Raji (cell line): ENCODE results near the gene CD226.

Experiments
- POLR2A ChIP-seq: IDR thresholded peaks from 2 replicates; pipeline ENCODE4 v1.6.1; 2011; ENCODE audit warnings: low read depth, low read length, control low read depth; ENCODE audit not compliant: insufficient read depth

The CD226 gene

DNA sequence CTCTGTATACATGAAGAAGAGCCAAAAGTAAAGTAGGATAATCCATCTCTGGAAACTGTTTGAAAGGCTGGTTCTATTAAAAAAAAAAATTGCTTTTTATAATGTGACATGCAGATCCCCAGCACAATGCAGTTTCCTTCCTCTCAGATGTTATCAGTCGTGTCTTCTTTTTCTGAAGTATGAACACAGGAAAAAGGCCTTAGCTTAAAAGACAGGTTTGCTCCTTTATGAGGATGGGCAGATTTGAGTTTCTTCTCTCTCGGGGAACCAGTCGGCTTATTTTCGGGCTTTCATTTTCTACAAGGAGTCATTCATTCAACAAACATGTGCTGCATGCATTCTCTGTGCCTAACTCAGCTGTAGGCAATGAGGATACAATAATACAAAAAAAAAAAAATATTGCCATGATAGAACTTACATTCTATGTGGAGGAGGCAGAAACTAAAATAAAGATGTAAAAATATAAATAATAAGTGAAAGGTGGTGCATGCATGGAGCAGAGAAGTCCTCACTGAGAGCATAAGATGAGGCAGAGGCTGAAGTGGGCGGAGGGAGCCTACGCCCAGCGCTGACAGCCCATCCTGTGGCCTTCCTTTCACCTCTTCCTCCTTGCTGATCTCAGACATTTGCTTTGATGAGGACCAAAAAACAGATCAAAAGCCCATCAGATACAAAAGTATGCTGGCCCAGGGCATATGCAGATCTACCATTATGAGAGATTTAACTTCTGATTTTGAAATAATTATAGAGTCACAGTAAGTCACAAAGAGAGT lies at the start of gene CD226:
Gene CD226, minus strand, starts transcription at position 513 of the 773 bp plus-strand sequence. Its CDS starts 467 bp downstream, at position 46.
- TF ChIP-seq POLR2A = no peak

DNA sequence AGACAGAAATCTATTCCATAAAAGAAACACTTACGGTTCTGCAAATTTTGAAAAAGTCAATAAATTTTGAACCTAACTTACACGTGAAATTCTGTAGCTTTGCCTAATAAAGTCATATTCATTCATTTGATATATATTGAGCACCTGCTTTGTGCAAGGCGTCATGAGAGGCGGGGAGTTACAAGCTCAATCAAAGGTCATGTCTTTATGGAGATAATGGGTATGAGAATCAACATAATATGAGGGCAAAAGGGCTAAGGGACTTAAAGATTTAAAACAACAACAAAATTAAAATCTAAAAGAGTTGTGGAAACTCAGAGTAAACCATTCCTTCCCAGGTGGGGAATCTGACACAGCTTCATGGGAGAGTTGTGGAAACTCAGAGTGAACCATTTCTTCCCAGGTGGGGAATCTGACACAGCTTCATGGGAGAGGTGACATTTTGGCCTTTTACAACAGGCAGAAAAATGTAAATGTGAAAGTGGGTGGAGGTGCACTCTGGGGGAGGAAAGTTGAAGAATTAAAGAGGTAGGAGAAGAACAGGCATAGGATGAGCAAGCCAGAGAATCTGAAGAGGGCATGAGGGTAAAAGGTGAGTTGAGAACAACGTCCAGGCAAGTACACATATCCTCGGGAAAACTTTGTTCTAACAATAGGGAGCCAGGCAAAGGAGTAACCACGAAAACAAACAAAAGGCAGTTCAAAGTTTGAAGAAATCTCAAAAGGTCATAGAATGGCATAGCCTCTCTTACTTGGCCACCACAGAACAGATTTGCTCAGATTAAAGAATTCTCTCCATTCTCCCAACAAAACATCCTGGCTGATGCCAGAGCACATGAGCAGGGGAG lies 49.5 kb upstream of the CD226 start:
- TF ChIP-seq POLR2A = no peak

DNA sequence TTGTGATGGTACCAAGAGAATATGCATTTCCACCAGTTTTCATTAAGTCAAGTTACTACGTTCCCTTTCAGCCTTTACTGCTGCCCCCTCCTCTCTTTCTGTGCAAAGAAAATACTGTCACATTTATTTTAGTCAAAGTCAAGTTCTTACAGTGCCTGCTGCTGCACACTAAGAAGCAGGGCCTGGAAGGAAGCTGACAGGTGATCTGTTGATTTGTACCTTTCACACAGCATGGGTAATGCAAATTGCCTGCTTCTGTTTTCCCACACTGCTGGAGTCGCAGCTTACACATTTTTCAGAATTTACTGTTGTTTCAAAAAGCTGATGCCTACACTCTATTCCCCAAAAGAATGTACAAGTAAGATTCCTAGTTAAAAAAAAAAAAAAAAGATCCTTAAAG lies 48.7 kb upstream of the CD226 start:
- no peak for TF ChIP-seq POLR2A

DNA sequence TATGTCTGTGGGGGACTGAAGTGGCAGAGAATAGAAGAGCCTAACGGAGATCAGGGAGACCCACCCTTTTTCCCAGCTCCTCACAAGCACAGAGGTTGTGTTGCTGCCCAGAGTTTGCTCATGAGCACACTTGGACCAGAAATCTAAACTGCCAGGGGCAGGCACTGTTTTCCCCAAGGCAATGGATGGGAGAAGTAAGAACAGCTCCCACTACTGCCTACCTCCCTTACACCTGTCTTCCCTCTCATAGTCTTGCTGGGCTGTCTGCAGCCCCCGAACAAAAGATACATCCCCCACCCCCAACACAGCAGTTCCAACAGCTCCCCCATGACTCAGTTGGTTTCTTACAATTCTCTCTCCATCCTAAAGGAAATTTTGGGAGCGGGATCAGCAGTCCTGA lies 48.1 kb upstream of the CD226 start:
- TF ChIP-seq POLR2A = no peak

DNA sequence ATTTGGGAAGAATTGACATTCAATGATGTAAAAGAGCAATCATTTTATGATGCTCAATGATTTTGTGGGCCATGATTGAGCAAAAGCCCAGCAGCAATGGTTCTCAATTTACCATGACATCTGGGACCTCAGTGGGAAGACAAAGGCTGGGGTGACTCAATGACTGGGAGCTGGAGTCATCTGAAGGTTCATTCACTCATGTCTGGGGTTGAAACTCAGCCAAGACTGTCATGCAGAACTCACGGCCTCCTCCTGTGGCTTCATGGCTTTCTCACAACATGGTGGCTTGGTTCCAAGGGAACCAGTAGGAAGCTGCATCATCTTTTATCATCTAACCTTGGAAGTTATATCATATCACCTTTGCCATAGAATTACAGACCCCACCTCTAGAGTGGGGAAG lies 45.1 kb upstream of the CD226 start:
- TF ChIP-seq POLR2A = no peak

DNA sequence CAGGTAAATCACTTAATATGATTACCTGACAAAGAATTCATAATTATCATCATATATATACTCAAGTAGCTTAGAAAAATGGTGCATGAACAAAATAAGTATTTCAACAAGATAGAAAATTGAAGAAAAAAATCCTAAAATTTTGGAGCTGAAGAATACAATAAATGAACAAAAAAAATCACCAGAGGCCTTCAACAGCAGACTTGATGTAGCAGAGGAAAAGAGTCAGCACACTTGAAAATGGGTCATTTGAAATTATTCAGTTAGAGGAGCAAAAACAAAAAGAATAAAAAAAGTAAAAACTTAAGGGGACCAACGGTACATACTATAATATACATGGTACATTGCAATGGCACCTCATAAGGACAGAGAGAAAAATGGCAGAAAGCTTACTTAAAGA lies 40.2 kb upstream of the CD226 start:
- TF ChIP-seq POLR2A = no peak

DNA sequence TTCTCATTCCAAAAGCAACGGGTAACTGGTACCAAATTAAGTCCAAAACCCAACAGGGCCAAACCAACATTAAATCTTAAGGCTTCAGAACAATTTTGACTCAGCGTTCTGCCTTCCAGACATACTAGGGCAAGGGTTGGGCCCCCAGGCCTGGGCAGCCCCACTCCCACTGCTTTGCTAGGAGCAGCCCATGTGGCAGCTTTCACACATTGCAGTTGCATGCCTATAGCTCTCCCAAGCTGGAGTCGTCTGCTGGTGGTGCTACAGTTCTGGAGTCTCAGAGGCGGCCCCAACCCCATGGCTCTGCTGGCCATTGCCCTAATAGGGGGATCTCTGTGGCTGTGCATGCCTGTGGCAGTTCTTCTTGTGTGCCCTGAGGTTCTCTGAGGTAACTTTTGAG lies 37.6 kb upstream of the CD226 start:
- TF ChIP-seq POLR2A = no peak

DNA sequence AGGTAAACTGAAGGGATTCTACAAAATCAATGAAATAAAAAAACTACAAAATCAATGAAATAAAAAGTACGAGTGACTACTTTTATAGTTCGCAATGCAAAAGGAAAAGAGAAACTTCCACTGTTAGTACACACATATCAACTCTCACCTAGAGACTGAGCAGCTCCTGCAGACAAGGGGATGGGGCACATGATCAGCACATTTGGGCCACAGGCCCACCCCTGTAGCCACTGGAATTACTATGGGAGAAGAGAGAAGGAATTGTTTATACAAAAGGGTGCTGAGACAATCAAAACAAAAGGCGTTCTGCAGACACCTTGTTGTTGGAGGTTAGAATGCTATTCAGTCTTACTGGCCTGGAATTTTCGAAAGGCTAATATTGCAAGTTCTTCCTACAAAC lies 34.7 kb upstream of the CD226 start:
- TF ChIP-seq POLR2A = no peak

DNA sequence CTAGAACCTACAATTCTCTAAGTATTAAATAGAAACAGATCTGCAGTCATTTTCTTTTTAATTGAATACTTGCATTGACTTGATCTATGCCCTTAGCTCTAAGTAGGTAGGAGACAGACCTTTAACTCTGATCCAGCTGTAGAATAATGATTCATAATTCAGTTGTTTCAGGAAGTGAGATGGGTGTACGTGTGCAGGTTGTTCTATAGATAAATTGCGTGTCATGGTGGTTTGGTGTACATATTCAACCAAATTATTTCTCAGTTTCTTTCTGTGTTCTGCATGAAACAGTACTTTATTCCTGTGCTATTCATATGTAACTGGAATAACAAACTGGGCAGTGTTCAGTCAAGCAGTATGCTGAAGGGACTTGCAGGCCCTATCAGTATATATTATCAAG lies 34.3 kb upstream of the CD226 start:
- TF ChIP-seq POLR2A = no peak

DNA sequence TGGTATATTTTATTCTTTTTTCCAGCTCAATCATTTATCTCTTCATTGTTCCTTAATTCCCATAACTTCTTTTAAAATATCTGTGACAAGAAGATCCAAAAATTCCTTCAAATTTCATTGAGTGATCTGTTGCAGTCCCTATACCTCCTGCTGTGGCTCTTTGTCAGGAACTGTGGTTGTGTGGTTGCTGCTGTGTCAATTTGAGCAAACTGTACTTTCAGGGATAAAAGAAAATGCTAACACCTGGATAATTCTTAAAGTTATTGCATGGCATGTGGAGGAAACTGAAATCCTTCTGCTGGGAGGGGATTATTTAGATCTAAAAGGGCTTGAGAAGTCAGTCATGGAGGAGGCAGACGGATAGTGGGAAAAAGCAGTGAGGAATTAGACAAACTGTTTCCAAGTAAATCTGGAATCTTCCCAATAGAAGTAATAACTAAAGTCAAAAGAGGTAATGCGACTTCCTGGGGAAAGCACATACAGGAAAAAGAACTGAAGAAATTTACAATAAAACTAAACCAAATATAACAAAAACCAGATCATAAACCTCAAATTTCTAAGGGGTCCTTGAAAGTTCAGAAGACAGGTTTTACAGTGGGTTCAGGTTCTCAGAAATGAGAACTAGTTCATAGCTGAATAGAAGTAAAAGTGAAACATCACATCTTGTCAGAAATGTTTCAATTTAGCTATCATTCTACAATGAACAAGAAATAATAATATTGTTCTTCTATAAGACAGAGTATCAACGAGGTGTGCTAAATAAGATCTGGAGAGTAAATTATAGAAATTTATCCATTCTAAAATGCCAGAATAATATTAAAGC lies 33.5 kb upstream of the CD226 start:
- no peak for TF ChIP-seq POLR2A

DNA sequence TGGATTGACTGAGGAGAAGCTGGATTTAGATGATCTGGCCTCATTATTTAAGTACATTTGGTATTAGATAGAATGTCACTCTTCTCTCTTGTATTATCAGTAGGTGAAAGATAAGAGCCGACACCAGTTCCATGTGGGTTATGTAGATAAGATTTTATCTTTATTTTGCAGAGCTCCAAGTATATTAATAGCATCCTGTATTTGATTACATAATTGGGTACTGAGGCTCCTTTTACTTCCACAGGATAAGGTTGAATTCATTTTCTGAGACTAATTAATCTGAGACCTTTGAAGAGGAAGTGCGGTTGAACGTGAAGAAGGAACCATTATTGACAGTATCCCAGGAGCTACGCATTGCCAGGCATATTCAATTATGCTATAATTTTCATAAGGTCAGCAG lies 32.8 kb upstream of the CD226 start:
- no peak for TF ChIP-seq POLR2A

DNA sequence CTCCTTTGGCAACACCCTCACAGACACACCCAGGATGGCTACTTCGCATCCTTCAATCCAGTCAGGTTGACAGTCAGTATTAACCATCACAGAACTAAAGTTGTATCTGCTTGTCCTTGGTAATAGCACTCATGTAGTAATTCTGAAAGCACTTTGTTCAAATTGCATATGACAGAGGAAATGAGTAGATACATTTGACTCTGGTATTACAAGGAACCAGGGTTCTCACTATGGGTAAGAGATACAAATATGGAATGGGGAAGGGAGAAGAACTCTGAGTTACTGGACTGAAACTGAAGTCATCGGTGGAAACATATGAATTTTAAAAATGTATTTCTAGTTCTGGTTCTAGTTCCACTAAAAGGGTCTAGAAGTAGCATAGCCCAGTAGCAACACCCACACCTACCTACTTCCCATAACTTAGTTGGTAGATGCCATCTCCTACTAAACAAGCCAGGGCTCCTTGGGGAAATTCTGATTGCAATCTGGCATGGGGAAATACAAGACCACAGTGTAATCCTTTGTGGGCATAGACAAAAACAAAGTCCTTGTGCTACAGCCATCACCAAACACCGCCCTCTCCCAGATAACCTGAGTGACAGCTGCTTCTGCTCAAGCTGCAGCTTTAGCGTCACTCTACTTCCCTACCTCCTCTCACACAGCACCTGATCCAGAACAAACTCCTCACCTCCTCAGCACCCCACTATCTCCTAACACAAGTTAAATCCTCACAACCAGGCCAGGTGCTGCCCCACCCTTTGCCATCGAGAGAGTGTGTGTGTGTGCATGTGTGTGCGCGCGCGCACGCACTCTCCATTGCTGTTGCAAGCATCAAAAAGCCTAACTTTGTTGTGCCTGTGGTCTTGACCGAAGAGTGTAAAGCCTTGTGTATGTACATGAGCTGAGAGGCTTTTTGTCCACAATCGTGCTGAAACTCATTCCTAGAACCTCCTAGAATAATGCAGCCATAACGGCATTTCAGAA lies 31.4 kb upstream of the CD226 start:
- no peak for TF ChIP-seq POLR2A

DNA sequence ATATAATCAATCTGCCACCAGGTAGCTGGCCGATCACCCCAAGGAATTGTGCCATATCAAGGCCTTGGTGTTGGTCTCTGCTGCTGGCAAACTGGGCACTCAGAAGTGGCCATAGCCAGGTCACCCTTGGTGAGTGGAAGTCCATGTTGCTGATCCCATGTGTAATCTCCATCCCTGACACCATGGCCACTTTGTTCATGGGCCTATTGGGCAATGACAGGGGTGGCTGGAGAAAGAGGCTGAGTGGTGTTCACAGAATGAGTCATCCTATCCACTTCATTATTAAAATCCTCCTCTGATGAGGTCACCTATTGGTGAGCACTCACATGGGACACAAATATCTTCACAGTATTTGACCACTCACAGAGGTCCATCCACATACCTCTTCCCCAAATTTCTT lies 26.7 kb upstream of the CD226 start:
- no peak for TF ChIP-seq POLR2A

DNA sequence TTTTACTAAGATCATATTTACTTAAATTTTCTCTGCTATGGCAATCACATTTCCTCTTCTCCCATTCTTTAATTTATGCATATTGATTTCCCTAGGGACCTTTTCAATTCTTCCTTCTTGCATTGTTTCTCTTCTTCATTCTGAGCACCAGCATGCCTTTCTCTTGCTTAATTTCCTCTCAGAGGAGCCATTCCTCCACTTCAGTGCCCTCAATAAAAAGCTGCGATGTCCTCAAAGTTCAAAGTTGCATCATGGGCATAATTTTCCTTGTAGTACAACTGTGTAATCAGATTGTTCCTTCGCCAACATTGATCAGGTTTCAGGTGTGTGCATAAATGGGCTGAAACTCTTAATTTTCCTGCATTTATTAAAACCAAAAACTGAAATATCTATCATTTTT lies 21.8 kb upstream of the CD226 start:
- TF ChIP-seq POLR2A = no peak
